Liver (tissue), 3 donors: ENCODE data around the gene PELI2.

Experiments
- FOXA1 ChIP-seq: IDR thresholded peaks from 2 replicates; pipeline ENCODE4 v1.6.1; 2016; ENCODE audit warnings: antibody characterized with exemption
- GABPA ChIP-seq, 2 donors: IDR thresholded peaks in 1 of 2; conservative IDR thresholded peaks in 1 of 2; 2 replicates each; pipeline ENCODE4 v1.6.1; 2016; ENCODE audit warnings: antibody characterized with exemption in 2 of 2, mild to moderate bottlenecking in 1 of 2, moderate library complexity in 1 of 2
- HNF4A ChIP-seq, 2 donors: conservative IDR thresholded peaks; 2 replicates each; pipeline ENCODE4 v1.6.1; 2016; ENCODE audit warnings: antibody characterized with exemption in 2 of 2, mild to moderate bottlenecking in 2 of 2
- HNF4G ChIP-seq: IDR thresholded peaks from 2 replicates; pipeline ENCODE4 v1.6.1; 2016; ENCODE audit warnings: antibody characterized with exemption
- JUND ChIP-seq, 2 donors: IDR thresholded peaks; 2 replicates each; pipeline ENCODE4 v1.6.1; 2016; ENCODE audit warnings: antibody characterized with exemption in 2 of 2
- MAX ChIP-seq: IDR thresholded peaks from 2 replicates; pipeline ENCODE4 v1.6.1; 2016; ENCODE audit warnings: antibody characterized with exemption
- NR2F2 ChIP-seq: IDR thresholded peaks from 2 replicates; pipeline ENCODE4 v1.6.1; 2016; ENCODE audit warnings: antibody characterized with exemption
- REST ChIP-seq: IDR thresholded peaks from 2 replicates; pipeline ENCODE4 v1.6.1; 2016; ENCODE audit warnings: antibody characterized with exemption, mild to moderate bottlenecking
- RXRA ChIP-seq, 2 donors: IDR thresholded peaks; 2 replicates each; pipeline ENCODE4 v1.6.1; 2017 to 2018; ENCODE audit warnings: antibody characterized with exemption in 2 of 2, mild to moderate bottlenecking in 1 of 2
- SP1 ChIP-seq: IDR thresholded peaks from 2 replicates; pipeline ENCODE4 v1.6.1; 2018; ENCODE audit warnings: antibody characterized with exemption, mild to moderate bottlenecking
- TAF1 ChIP-seq: conservative IDR thresholded peaks from 2 replicates; pipeline ENCODE4 v1.6.1; 2016; ENCODE audit warnings: antibody characterized with exemption, mild to moderate bottlenecking
- YY1 ChIP-seq: IDR thresholded peaks from 2 replicates; pipeline ENCODE4 v1.6.1; 2016; ENCODE audit warnings: antibody characterized with exemption, mild to moderate bottlenecking
- ZBTB33 ChIP-seq: IDR thresholded peaks from 2 replicates; pipeline ENCODE4 v1.6.1; 2016; ENCODE audit warnings: antibody characterized with exemption
- TF ChIP-seq, protein P1 (sequence below): fragments of 150-350 bp; IDR thresholded peaks from 2 replicates; pipeline ENCODE4 v1.5.1; 2017; ENCODE audit warnings: improper control_type of control experiment, low read depth, low read length; ENCODE audit not compliant: missing input control
- donor health status: healthy.
- donor health status: healthy.

GRCh38 chr14:56237398-56237797 is 119.2 kb downstream of the PELI2 start:
- TF ChIP-seq RXRA (IDR thresholded peaks at IDR 0.05), result no peak
- TF ChIP-seq YY1, result no peak
- TF ChIP-seq, protein P1, sequence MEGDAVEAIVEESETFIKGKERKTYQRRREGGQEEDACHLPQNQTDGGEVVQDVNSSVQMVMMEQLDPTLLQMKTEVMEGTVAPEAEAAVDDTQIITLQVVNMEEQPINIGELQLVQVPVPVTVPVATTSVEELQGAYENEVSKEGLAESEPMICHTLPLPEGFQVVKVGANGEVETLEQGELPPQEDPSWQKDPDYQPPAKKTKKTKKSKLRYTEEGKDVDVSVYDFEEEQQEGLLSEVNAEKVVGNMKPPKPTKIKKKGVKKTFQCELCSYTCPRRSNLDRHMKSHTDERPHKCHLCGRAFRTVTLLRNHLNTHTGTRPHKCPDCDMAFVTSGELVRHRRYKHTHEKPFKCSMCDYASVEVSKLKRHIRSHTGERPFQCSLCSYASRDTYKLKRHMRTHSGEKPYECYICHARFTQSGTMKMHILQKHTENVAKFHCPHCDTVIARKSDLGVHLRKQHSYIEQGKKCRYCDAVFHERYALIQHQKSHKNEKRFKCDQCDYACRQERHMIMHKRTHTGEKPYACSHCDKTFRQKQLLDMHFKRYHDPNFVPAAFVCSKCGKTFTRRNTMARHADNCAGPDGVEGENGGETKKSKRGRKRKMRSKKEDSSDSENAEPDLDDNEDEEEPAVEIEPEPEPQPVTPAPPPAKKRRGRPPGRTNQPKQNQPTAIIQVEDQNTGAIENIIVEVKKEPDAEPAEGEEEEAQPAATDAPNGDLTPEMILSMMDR, result no peak
- no peak for TF ChIP-seq NR2F2
- TF ChIP-seq FOXA1, result no peak
- TF ChIP-seq ZBTB33, result no peak
- TF ChIP-seq GABPA (IDR thresholded peaks at IDR 0.05 in 1 of 2, conservative IDR thresholded peaks at IDR 0.05 in 1 of 2), result no peak
- no peak for TF ChIP-seq SP1
- no peak for TF ChIP-seq REST
- TF ChIP-seq MAX, result no peak
- TF ChIP-seq HNF4G, result no peak
- TF ChIP-seq JUND (IDR thresholded peaks at IDR 0.05), result no peak
- TF ChIP-seq HNF4A (conservative IDR thresholded peaks at IDR 0.05), result no peak
- TF ChIP-seq TAF1, result no peak
